A673 (cell line): ENCODE measurements around the gene ZDHHC7.
"Not testable (repeated sequence)": the region's sequence is repeated elsewhere in the genome, so short reads cannot be mapped to it uniquely, and the experiment has no call there.

Source experiments
- CTCF ChIP-seq: fragments of 300-800, 200-600 bp; sonication (generic); conservative IDR thresholded peaks from 2 replicates; pipeline ENCODE4 v1.5.1; 2017; ENCODE audit warnings: low read depth, mild to moderate bottlenecking, antibody characterized with exemption, low read length, moderate library complexity, mixed read lengths
- EZH2 ChIP-seq: fragments of 200-600 bp; sonication (generic); IDR thresholded peaks from 2 replicates; pipeline ENCODE4 v1.6.1; 2017; ENCODE audit warnings: borderline replicate concordance, low read depth, mild to moderate bottlenecking, mixed read lengths, antibody characterized with exemption, low read length; ENCODE audit not compliant: poor library complexity, severe bottlenecking

- TF ChIP-seq CTCF, EZH2: not testable (repeated sequence)
Observed at GRCh38 chr16:85054321-85054720, 43.0 kb upstream of the ZDHHC7 start.
